Cardiac septum (tissue), 1 donor: ENCODE results near the gene KCNK5. TPM values are rescaled to one million over a fixed set of nuclear protein-coding genes. Genes with fewer than 3 reads are reported as not detected.

Experiments used
- DNase-seq: peaks from one replicate; pipeline ENCODE4 v3.0.0-alpha.2; 2020; ENCODE audit warnings: low spot score
- intact Hi-C: fragments of 100-400 bp; cut with DNase I; formaldehyde crosslinking; loops from one replicate; pipeline ENCODE4 v1.14.0; 2022
- total RNA-seq: library from RNA; stranded (reverse); fragmentation: NEBNext Ultra II Directional; extraction: Animal tissue kit (Norgen Biotek cat#: 25700); gene quantifications from one replicate; pipeline ENCODE4 v1.2.1, GENCODE V29; 2021
- donor health status: DM: no; HTN: no; CAD: no.

The KCNK5 gene
- total RNA-seq, 1 donor from 2014 or later: 0.19 TPM

GRCh38 chr6:39202166-39202565 lies 27.1 kb downstream of the KCNK5 start:
- DNase-seq: no peak
- intact Hi-C loops: no loop called here

- no peak for DNase-seq
- intact Hi-C loops: no loop called here
These were observed 28.7 kb downstream of the KCNK5 start for GRCh38 chr6:39200498-39201020.

GRCh38 chr6:39199976-39200375 lies 29.3 kb downstream of the KCNK5 start:
- DNase-seq: no peak
- intact Hi-C loops: no loop called here

- intact Hi-C loops: no loop called here
- no peak for DNase-seq
These were observed 29.9 kb downstream of the KCNK5 start for GRCh38 chr6:39199231-39199940.

- intact Hi-C loops: no loop called here
- DNase-seq: no peak
These were observed 30.7 kb downstream of the KCNK5 start for GRCh38 chr6:39198528-39198927.

- intact Hi-C loops: no loop called here
- DNase-seq: no peak
These were observed 31.3 kb downstream of the KCNK5 start for GRCh38 chr6:39197922-39198500.

GRCh38 chr6:39197521-39197920 lies 31.8 kb downstream of the KCNK5 start:
- no peak for DNase-seq
- intact Hi-C loops: no loop called here

GRCh38 chr6:39196673-39197091 lies 32.6 kb downstream of the KCNK5 start:
- intact Hi-C loops: no loop called here
- DNase-seq: no peak

- DNase-seq: no peak
- intact Hi-C loops: no loop called here
These were observed 33.4 kb downstream of the KCNK5 start for GRCh38 chr6:39195792-39196385.

- intact Hi-C loops: no loop called here
- no peak for DNase-seq
These were observed 34.8 kb downstream of the KCNK5 start for GRCh38 chr6:39194466-39194865.

GRCh38 chr6:39193201-39193791 lies 36.0 kb downstream of the KCNK5 start:
- DNase-seq: no peak
- intact Hi-C loops: no loop called here

- DNase-seq: no peak
- intact Hi-C loops: no loop called here
These were observed 36.5 kb downstream of the KCNK5 start for GRCh38 chr6:39192736-39193135.

GRCh38 chr6:39191236-39191930 lies 37.9 kb downstream of the KCNK5 start:
- DNase-seq: no peak
- intact Hi-C loops: no loop called here

- intact Hi-C loops: no loop called here
- no peak for DNase-seq
These were observed 38.6 kb downstream of the KCNK5 start for GRCh38 chr6:39190545-39191235.

- intact Hi-C loops: no loop called here
- no peak for DNase-seq
These were observed 39.2 kb downstream of the KCNK5 start for GRCh38 chr6:39189915-39190544.

GRCh38 chr6:39189131-39189530 lies 40.1 kb downstream of the KCNK5 start:
- no peak for DNase-seq
- intact Hi-C loops: no loop called here

GRCh38 chr6:39188571-39188970 lies 40.7 kb downstream of the KCNK5 start:
- intact Hi-C loops: no loop called here
- DNase-seq: no peak

GRCh38 chr6:39188098-39188450 lies 41.2 kb downstream of the KCNK5 start:
- intact Hi-C loops: no loop called here

More at GRCh38 chr6:39188098-39188450, 41.2 kb downstream of the KCNK5 start:
- no peak for DNase-seq
